ENCODE results near the gene SPEM3.

The SPEM3 gene

GRCh38 chr17:7406235-7406825 lies 22.3 kb upstream of the SPEM3 start:
- Histone ChIP-seq H3K4me2 (ENCODE audit: insufficient read depth, low read length) (peak overlapping the region; percentile 96), H3K27ac (ENCODE audit: low read length) (no peak overlapping the region), H3K4me3 (ENCODE audit: low read depth in 1 of 2, low read length in 2 of 2) (no peak overlapping the region), H3K79me2 (ENCODE audit: insufficient read depth, low read length) (peaks cover 9% of the 10 kb centered on the region; the same call in 1 of the 2 replicates), H3K9me3 (ENCODE audit: insufficient read depth, low read length, severe bottlenecking) (no peaks in the 10 kb centered on the region), H3K36me3 (ENCODE audit: insufficient read depth, low read length) (peaks cover 23% of the 10 kb centered on the region), H3K4me1 (ENCODE audit: insufficient read depth, low read length) (peaks cover 25% of the 10 kb centered on the region), H3K27me3 (ENCODE audit: insufficient read depth, low read length, poor library complexity) (no peaks in the 10 kb centered on the region), H3K9ac (ENCODE audit: low read depth, low read length) (no peak overlapping the region), H4K20me1 (ENCODE audit: insufficient read depth, low read length) (0 out of 2 replicates have a peak, but pooled peaks cover 2% of the 10 kb centered on the region), H2AFZ (ENCODE audit: low read depth, low read length) (no peak overlapping the region)
- no peak for TF ChIP-seq EZH2 (IDR thresholded peaks at IDR 0.05; ENCODE audit: borderline replicate concordance, low read depth, low read length, severe bottlenecking)
- TF ChIP-seq, protein P1, sequence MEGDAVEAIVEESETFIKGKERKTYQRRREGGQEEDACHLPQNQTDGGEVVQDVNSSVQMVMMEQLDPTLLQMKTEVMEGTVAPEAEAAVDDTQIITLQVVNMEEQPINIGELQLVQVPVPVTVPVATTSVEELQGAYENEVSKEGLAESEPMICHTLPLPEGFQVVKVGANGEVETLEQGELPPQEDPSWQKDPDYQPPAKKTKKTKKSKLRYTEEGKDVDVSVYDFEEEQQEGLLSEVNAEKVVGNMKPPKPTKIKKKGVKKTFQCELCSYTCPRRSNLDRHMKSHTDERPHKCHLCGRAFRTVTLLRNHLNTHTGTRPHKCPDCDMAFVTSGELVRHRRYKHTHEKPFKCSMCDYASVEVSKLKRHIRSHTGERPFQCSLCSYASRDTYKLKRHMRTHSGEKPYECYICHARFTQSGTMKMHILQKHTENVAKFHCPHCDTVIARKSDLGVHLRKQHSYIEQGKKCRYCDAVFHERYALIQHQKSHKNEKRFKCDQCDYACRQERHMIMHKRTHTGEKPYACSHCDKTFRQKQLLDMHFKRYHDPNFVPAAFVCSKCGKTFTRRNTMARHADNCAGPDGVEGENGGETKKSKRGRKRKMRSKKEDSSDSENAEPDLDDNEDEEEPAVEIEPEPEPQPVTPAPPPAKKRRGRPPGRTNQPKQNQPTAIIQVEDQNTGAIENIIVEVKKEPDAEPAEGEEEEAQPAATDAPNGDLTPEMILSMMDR (IDR thresholded peaks at IDR 0.05; ENCODE audit: borderline replicate concordance, extremely low read depth, low read length, poor library complexity, severe bottlenecking), result no peak
- no peak for ATAC-seq (ENCODE audit: insufficient read depth, low read depth)
- no peak for DNase-seq

- peaks cover 9% of the 10 kb centered on the region; the same call in 1 of the 2 replicates for H3K79me2 ChIP-seq (ENCODE audit: insufficient read depth, low read length)
- no peak overlapping the region for H2AFZ ChIP-seq (ENCODE audit: low read depth, low read length)
- peaks cover 25% of the 10 kb centered on the region for H3K4me1 ChIP-seq (ENCODE audit: insufficient read depth, low read length)
- peaks cover 23% of the 10 kb centered on the region for H3K36me3 ChIP-seq (ENCODE audit: insufficient read depth, low read length)
- no peak for ATAC-seq (ENCODE audit: insufficient read depth, low read depth)
- no peak overlapping the region for H3K27ac ChIP-seq (ENCODE audit: low read length)
- no peak overlapping the region for H3K9ac ChIP-seq (ENCODE audit: low read depth, low read length)
- no peaks in the 10 kb centered on the region for H3K27me3 ChIP-seq (ENCODE audit: insufficient read depth, low read length, poor library complexity)
- no peaks in the 10 kb centered on the region for H3K9me3 ChIP-seq (ENCODE audit: insufficient read depth, low read length, severe bottlenecking)
- H3K4me3 ChIP-seq (ENCODE audit: low read depth in 1 of 2, low read length in 2 of 2), result no peak overlapping the region
- DNase-seq, result no peak
- H4K20me1 ChIP-seq (ENCODE audit: insufficient read depth, low read length), result 0 out of 2 replicates have a peak, but pooled peaks cover 2% of the 10 kb centered on the region
- TF ChIP-seq, protein P1 (IDR thresholded peaks at IDR 0.05; ENCODE audit: borderline replicate concordance, extremely low read depth, low read length, poor library complexity, severe bottlenecking), result no peak
- TF ChIP-seq EZH2 (IDR thresholded peaks at IDR 0.05; ENCODE audit: borderline replicate concordance, low read depth, low read length, severe bottlenecking), result no peak
- no peak overlapping the region for H3K4me2 ChIP-seq (ENCODE audit: insufficient read depth, low read length)
These were observed 21.6 kb upstream of the SPEM3 start for GRCh38 chr17:7407082-7407481.

DNA sequence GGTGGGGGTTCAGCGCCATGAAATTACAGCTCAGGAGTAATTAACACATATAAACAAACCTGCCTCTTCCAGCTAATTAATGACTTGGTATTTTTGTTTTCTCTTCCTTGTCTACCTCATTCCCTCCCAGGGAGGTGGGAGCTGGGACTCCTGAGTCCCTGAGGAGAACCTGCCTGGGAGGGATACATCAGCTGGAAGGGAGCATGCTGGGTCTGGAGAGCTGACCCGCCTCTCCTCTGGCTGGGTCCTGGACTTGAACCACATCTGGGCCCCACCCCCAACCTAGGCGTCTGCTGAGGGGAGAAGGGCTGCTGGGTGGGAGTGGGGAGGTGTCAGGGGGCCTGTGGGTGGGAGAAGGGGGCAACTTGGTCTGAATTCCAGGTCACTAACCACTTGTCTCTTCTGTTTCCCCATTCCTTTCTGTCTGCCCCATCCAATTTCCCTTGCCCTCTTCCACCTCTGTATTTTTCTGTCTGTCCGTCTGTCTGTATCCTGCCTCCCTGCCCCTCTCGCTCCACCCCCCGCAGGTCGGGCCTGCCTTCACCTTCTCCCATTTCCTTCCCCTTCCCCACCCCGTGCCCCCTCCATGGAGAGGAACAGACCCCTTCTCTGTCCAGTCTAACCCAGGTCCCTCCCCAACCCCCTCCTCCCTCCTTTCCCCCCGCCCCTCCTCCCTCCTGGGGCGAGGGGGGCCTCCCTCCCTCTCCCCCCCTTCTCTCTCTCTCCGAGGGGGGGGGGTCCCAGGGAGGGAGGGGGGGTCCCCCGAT lies 21.0 kb upstream of the SPEM3 start, which contains the start of gene NLGN2:
TSS of gene NLGN2 (plus strand) at position 361 of the 767 bp plus-strand sequence. CDS start 411 bp downstream, outside the sequence.
- H3K4me1 ChIP-seq (ENCODE audit: insufficient read depth, low read length), result peaks cover 24% of the 10 kb centered on the region
- DNase-seq, result no peak
- H3K9me3 ChIP-seq (ENCODE audit: insufficient read depth, low read length, severe bottlenecking), result no peaks in the 10 kb centered on the region
- H3K27me3 ChIP-seq (ENCODE audit: insufficient read depth, low read length, poor library complexity), result no peaks in the 10 kb centered on the region
- no peak within 1 kb of the TSS for H3K4me3 ChIP-seq (ENCODE audit: low read depth in 1 of 2, low read length in 2 of 2)
- 0 out of 2 replicates have a peak, but pooled peaks cover 2% of the 10 kb centered on the region for H4K20me1 ChIP-seq (ENCODE audit: insufficient read depth, low read length)
- H3K9ac ChIP-seq (ENCODE audit: low read depth, low read length), result no peak within 1 kb of the TSS
- peaks cover 9% of the 10 kb centered on the region; the same call in 1 of the 2 replicates for H3K79me2 ChIP-seq (ENCODE audit: insufficient read depth, low read length)
- TF ChIP-seq, protein P1 (IDR thresholded peaks at IDR 0.05; ENCODE audit: borderline replicate concordance, extremely low read depth, low read length, poor library complexity, severe bottlenecking), result no peak
- no peak for TF ChIP-seq EZH2 (IDR thresholded peaks at IDR 0.05; ENCODE audit: borderline replicate concordance, low read depth, low read length, severe bottlenecking)
- no peak for ATAC-seq (ENCODE audit: insufficient read depth, low read depth)
- no peak within 1 kb of the TSS for H2AFZ ChIP-seq (ENCODE audit: low read depth, low read length)
- no peak within 1 kb of the TSS for H3K27ac ChIP-seq (ENCODE audit: low read length)
- no peak within 1 kb of the TSS for H3K4me2 ChIP-seq (ENCODE audit: insufficient read depth, low read length)
- peaks cover 23% of the 10 kb centered on the region for H3K36me3 ChIP-seq (ENCODE audit: insufficient read depth, low read length)

All from DND-41 (cell line).